Measurements from ENCODE around the gene MAGI1.

DNA sequence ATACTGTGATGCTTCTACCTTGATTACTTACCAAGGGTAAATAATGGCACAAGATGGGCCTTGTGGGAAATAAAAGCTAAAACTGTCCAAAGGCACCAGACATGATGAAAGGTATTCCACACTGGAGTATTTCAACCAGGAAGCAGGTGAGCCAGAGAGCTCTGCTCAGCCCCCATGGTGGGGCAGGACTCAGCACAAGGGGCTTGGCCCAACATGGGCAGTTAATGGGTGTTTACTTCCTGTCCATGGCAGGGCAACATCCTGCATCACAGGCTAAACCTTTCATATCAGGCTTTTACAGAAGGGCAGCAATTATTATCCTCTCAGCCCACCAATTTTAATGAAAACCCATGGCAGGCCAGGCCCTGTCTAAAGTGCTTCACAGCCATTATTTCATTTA is 38.2 kb downstream of the MAGI1 start:
- TF ChIP-seq POLR2A (IDR thresholded peaks at IDR 0.05), result no peak
- TF ChIP-seq, protein P1, sequence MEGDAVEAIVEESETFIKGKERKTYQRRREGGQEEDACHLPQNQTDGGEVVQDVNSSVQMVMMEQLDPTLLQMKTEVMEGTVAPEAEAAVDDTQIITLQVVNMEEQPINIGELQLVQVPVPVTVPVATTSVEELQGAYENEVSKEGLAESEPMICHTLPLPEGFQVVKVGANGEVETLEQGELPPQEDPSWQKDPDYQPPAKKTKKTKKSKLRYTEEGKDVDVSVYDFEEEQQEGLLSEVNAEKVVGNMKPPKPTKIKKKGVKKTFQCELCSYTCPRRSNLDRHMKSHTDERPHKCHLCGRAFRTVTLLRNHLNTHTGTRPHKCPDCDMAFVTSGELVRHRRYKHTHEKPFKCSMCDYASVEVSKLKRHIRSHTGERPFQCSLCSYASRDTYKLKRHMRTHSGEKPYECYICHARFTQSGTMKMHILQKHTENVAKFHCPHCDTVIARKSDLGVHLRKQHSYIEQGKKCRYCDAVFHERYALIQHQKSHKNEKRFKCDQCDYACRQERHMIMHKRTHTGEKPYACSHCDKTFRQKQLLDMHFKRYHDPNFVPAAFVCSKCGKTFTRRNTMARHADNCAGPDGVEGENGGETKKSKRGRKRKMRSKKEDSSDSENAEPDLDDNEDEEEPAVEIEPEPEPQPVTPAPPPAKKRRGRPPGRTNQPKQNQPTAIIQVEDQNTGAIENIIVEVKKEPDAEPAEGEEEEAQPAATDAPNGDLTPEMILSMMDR (IDR thresholded peaks at IDR 0.05), result no peak

Data from lower leg skin (tissue), 3 donors.